Gastroesophageal sphincter (tissue), 3 donors: Measurements from ENCODE around the gene GTF2IRD1.

Experiments
- CTCF ChIP-seq, 4 experiments: fragments of 200-600 bp in 2 of 4; fragments of 450-650 bp in 2 of 4; sonication (generic) in 1 of 4; IDR thresholded peaks; one replicate each; pipeline ENCODE4 v1.5.1; 2017 to 2019; ENCODE audit warnings: antibody characterized with exemption in 4 of 4, mild to moderate bottlenecking in 2 of 4, moderate library complexity in 2 of 4
- EP300 ChIP-seq: sonication (generic); formaldehyde crosslinking; IDR thresholded peaks from one replicate; pipeline ENCODE4 v1.6.1; 2017; ENCODE audit warnings: antibody characterized with exemption, mild to moderate bottlenecking
- POLR2A ChIP-seq, 2 donors: fragments of 450-650 bp; IDR thresholded peaks; one replicate each; pipeline ENCODE4 v1.6.1; 2017; ENCODE audit warnings: antibody characterized with exemption in 2 of 2, mild to moderate bottlenecking in 2 of 2, moderate library complexity in 1 of 2
- POLR2AphosphoS5 ChIP-seq: sonication (generic); formaldehyde crosslinking; IDR thresholded peaks from one replicate; pipeline ENCODE4 v1.6.1; 2017; ENCODE audit warnings: antibody characterized with exemption

GRCh38 chr7:74511345-74511744 is 57.6 kb downstream of the GTF2IRD1 start:
- no peak for TF ChIP-seq EP300
- TF ChIP-seq POLR2AphosphoS5 = no peak
- TF ChIP-seq POLR2A (IDR thresholded peaks at IDR 0.05) = no peak
- TF ChIP-seq CTCF (IDR thresholded peaks at IDR 0.05) = no peak
